Activated T-cell treated with anti-CD3 and anti-CD28 coated beads, Interleukin-2, amount 50 U/mL, for 48 hours (primary cell): ENCODE results near the gene WNT3A.

ENCODE experiments used
- DNase-seq, 2 experiments: peaks; one replicate each; pipeline ENCODE4 v3.0.0-alpha.2; 2020

The WNT3A gene

GRCh38 chr1:228058172-228058948 is 51.6 kb downstream of the WNT3A start:
- DNase-seq, result no peak

- DNase-seq, result no peak
Observed at GRCh38 chr1:228058949-228059633, 52.3 kb downstream of the WNT3A start.

- peak; percentile 90 to 91 for DNase-seq
Observed at GRCh38 chr1:228059634-228060457, 53.0 kb downstream of the WNT3A start.

- peak in 1 of 2 experiments; percentile 21 for DNase-seq
Observed at GRCh38 chr1:228060458-228061190, 53.8 kb downstream of the WNT3A start.

- peak in 1 of 2 experiments; percentile 14 for DNase-seq
Observed at GRCh38 chr1:228061411-228062084, 54.8 kb downstream of the WNT3A start.

- DNase-seq, result peak in 1 of 2 experiments; percentile 16
Observed at GRCh38 chr1:228062085-228062791, 55.4 kb downstream of the WNT3A start.

- DNase-seq, result no peak
Observed at GRCh38 chr1:228062812-228063211, 56.0 kb downstream of the WNT3A start.

- no peak for DNase-seq
Observed at GRCh38 chr1:228063251-228064191, 56.7 kb downstream of the WNT3A start.

- DNase-seq, result no peak
Observed at GRCh38 chr1:228064296-228064695, 57.5 kb downstream of the WNT3A start.

GRCh38 chr1:228064741-228065542 is 58.1 kb downstream of the WNT3A start:
- peak in 1 of 2 experiments; percentile 10 for DNase-seq

GRCh38 chr1:228065543-228066347 is 58.9 kb downstream of the WNT3A start:
- no peak for DNase-seq

- no peak for DNase-seq
Observed at GRCh38 chr1:228066416-228066815, 59.6 kb downstream of the WNT3A start.

- DNase-seq, result peak in 1 of 2 experiments; percentile 11
Observed at GRCh38 chr1:228066891-228067654, 60.3 kb downstream of the WNT3A start.

- DNase-seq, result no peak
Observed at GRCh38 chr1:228068359-228068758, 61.6 kb downstream of the WNT3A start.

GRCh38 chr1:228070173-228070572 is 63.4 kb downstream of the WNT3A start:
- no peak for DNase-seq

GRCh38 chr1:228070851-228071250 is 64.1 kb downstream of the WNT3A start:
- no peak for DNase-seq

GRCh38 chr1:228071839-228072657 is 65.2 kb downstream of the WNT3A start:
- DNase-seq, result no peak
